Fibroblast of skin of left biceps (primary cell): ENCODE results near the gene RGL1.

ENCODE experiments used
- DNase-seq, 2 experiments: peaks; one replicate each; pipeline ENCODE4 v3.0.0-alpha.2; 2013; ENCODE audit warnings: low read depth in 2 of 2

Gene RGL1

GRCh38 chr1:183887826-183888819 is 83.2 kb downstream of the RGL1 start:
- DNase-seq = no peak

GRCh38 chr1:183889095-183889494 is 84.2 kb downstream of the RGL1 start:
- DNase-seq = no peak

DNA sequence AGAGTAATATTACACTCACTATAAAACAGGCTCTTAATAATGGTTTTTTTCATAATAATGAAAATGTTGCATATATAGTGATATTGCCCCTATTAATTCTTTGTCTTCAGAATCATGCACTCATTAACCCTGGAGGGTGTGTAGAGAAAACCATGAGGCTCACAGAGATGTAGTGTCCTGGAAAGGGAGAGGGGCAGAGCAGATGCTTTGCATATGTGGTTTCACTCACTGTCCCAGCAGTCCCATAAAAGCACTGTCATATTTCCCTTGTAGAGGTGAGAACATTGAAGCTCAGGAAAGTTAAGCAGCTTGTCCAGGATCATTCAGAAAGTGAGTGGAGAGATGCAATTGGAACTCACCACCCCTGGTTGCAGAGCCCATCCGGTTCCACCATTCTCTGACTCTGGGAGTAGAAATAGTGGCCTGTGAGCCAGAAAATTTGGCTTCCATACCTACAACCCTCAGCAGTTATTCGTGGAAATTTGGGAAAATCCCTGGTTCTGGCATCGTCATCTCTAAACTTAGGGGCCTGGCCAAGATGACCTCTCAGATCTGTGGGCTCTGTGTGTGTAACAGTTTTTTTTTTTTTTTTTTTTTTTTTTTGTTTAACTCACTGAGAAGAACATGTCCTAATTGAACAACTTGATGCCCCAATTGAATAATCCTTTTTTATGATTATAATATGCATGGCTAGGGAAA is 86.4 kb downstream of the RGL1 start:
- no peak for DNase-seq

DNA sequence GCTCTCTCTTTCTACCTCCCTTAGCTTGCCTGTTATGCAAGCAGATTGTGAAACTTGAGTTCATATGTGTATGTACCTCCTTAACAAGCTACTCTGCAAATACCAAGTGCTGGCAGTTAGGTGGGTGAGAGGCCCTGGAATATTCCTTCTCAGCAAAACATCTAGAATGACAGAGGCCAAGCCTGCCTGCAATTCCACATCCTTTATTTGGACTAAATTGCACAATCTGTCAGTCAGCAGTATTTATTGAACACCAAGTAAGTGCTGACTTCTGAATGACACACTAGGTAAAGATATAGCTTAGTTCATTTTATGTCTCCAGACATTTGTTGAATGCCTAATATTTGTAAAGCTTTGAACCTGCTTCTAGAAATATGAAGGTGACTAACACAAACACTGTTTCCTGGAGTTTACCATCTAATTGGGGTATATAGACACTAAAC is 87.5 kb downstream of the RGL1 start:
- no peak for DNase-seq

DNA sequence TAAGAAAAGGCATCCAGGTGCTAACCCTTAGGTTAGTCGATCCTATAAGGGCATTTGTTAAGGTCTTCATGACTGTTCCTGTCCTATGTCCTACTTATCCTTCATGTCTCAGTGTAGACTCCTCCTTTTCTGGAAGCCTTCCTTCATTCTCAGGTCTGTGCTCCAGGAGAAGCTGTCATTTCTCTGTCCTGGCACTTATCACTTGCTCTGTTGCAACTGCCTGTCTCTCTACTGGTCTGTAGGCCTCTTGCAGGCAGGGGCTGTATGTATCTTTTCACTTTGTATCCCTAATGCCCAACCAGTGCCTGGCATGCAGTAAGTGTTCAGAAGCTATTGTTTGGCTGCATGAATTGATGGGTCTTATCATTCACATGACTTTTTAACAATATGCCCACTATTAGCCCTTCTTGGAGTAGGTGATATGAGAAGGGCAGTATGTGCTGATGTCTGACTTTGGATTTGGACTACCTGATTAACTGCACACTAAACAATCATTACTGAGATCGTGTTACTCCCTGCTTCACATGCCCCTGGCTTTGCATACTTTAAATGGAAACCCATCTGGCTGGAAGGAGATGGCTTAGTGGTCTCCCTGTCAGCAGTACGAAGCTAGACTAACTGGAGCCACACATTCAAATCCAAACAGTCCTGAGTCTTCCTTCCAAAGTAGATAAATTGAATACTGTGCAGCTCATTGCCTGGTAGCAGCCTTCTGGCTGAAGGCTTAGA is 88.8 kb downstream of the RGL1 start:
- DNase-seq = no peak

- no peak for DNase-seq
Observed at GRCh38 chr1:183894290-183894565, 89.3 kb downstream of the RGL1 start.

GRCh38 chr1:183896466-183897048 is 91.6 kb downstream of the RGL1 start:
- no peak for DNase-seq

DNA sequence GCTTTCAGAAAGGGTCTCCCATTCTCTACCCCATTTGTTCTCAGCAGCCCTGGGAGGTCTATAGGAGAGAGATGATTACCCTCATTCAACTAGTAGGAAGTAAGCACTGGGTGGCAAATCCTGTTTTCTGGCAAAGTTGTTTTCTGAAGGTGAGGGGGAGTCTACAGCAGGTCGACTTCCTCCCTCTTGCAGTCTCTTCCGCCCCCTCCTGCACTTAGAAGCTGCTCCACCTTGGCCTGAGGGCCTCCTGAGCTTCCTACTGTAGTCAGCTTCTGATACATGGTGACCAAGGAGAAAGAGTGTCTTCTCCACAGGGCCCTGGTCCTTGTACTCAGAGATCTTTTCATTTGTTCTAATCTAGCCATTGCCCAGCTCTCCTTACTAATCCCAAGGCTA is 93.1 kb downstream of the RGL1 start:
- no peak for DNase-seq

GRCh38 chr1:183898610-183899009 is 93.7 kb downstream of the RGL1 start:
- no peak for DNase-seq

- no peak for DNase-seq
Observed at GRCh38 chr1:183901748-183902330, 96.9 kb downstream of the RGL1 start.

DNA sequence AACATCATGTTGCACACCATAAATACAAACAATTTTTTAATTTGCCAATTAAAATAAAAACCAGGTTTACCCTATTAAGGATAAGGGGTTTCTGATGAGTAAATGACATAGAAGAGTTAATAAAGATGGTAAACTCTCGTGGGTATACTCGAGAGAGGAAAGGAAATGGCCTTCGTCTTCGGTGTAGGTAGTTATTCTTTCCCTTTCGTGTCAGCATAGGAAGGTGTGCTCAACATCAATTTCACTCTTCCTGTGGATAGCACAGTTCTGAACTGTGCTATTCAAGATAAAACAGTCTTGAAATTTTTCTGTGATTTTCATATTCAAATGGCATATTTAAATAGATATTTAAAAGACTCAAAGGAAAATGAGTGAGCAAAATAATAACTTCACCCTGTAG is 98.2 kb downstream of the RGL1 start:
- DNase-seq = no peak

DNA sequence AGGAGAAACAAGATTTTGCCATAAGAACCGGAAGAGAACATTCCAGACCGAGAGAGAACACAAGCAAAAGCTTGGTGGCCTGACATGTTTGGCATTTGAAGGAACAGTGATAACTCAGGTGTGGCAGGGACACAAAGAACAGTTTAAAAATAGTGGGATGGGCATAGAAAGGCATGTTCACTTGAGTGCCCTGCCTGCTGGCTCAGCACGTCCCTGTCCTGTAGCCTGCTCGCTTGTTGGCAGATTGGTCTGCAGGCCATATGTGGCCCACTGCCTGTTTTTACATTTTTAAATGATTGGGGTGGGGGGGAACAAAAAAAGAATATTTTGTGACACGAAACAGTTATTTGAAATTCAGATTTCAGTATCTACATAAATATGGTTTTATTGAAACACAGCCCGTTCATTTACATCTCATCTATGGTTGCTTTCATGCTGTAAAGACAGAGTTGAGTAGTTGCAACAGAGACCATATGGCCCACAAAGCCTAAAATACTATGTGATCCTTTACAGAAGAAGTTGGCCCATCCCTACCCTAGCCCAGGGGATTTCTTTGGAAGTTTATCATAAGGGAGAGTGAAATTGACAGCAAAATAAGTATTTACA is 100.7 kb downstream of the RGL1 start:
- no peak for DNase-seq

- DNase-seq = no peak
Observed at GRCh38 chr1:183907070-183907469, 102.2 kb downstream of the RGL1 start.

GRCh38 chr1:183908079-183908478 is 103.2 kb downstream of the RGL1 start:
- DNase-seq = no peak

DNA sequence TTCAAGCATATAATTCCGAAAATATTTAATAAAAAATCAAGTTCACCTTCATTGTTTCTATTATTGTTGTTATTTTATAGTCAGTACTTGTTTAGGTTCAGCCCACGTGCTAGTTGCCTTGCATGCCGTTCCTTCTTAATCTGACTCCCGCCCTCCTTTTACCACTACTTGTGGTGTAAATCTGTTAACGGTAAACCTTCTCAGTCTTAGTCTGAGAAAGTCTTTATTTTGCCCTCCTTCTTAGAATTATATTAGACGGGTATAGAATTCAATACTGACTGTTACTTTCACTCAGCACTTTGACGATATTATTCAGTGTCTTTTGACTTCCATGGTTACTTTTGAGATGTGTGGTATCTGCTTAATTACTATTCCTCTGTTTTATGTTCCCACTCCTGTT is 104.8 kb downstream of the RGL1 start:
- DNase-seq = no peak

- DNase-seq = no peak
Observed at GRCh38 chr1:183910845-183911244, 105.9 kb downstream of the RGL1 start.

GRCh38 chr1:183911285-183911684 is 106.4 kb downstream of the RGL1 start:
- no peak for DNase-seq

DNA sequence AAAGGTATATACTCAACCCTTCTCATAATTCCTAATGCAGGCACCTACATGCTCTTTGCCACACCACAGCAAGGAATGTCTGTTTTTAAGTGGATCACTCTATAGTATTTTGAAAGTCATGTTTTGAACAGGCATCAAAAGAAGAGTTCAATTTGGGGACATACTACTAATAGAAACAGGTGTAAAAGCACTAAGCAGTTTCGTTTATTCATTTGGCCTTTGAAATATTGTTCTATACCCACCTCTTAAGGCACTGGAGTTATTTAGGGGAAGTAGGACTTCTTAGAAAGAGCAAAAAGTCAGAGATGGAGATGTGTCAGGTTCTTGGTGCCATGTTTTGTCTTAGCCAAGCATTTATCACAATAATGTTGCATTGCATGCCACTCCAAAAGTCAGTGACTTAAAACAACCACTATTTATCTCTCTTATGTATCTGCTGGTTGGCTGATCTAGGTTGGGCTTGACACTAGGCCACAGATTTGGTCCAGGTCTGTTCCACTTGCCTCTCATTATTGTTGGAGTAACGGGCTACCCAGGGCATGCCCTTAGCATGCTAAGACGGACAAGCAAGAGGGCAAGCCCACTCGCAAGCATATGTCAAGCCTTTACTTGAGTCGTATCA is 107.5 kb downstream of the RGL1 start:
- no peak for DNase-seq

GRCh38 chr1:183913567-183913993 is 108.7 kb downstream of the RGL1 start:
- no peak for DNase-seq

GRCh38 chr1:183914276-183914675 is 109.4 kb downstream of the RGL1 start:
- no peak for DNase-seq

DNA sequence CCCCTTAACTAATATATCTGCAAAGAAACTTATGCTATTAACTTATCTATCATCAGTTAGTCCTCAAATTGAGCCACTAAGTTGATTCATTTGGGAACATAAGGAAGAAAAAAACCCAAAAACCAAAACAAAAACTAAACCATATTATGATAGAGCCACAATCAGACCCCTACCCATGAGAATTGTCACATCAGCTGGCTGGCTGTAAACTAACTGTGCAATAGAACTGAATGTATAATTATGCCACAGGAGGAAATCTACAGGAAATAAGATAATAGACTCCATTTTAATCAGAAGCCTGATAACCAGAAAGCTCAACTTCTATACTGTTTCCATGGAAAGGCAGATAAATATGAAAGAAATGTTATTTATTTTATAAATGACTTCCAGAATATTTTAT is 110.0 kb downstream of the RGL1 start:
- no peak for DNase-seq
